Naive thymus-derived CD8-positive, alpha-beta T cell (primary cell): ENCODE results near the gene NME7. TPM values are rescaled to one million over a fixed set of nuclear protein-coding genes. Genes with fewer than 3 reads are reported as not detected.
"Not testable (repeated sequence)": the region's sequence is repeated elsewhere in the genome, so short reads cannot be mapped to it uniquely, and the experiment has no call there.

Source experiments
- ATAC-seq, 2 donors: fragments of 150-1000 bp; cut with Tn5 transposase in 1 of 2; sonication (Bioruptor Pico), chemical (Tn5 transposase) in 1 of 2; 1 replicate in 1 of 2; 2 replicates in 1 of 2; pipeline ENCODE4 v1.10.0; 2021; ENCODE audit warnings: mild to moderate bottlenecking in 2 of 2, moderate library complexity in 2 of 2
- POLR2A ChIA-PET: fragments of 350-600 bp; sonication (Branson Sonifier 250); formaldehyde crosslinking; loops from one replicate; lab custom pipeline; 2021; ENCODE audit warnings: antibody characterized with exemption; lab: Charles Lee
- DNase-seq, 10 donors: peaks; one replicate each; pipeline versions ENCODE4 v3.0.0 to v3.0.0-alpha.2; 2020 to 2022
- H3K27ac Mint-ChIP-seq, 10 donors: one replicate each; pipeline ENCODE4 v1.8.0; 2020 to 2022; ENCODE audit warnings: mild to moderate bottlenecking in 10 of 10, mixed read lengths in 10 of 10, moderate library complexity in 4 of 10, inconsistent platforms in 1 of 10
- H3K27me3 Mint-ChIP-seq, 5 donors: one replicate each; pipeline ENCODE4 v1.8.0; 2021 to 2022; ENCODE audit warnings: mixed read lengths in 5 of 5
- H3K36me3 Mint-ChIP-seq, 3 donors: one replicate each; pipeline ENCODE4 v1.8.0; 2020 to 2022; ENCODE audit warnings: mixed read lengths in 3 of 3, mild to moderate bottlenecking in 2 of 3, inconsistent platforms in 1 of 3
- H3K4me1 Mint-ChIP-seq, 4 donors: one replicate each; pipeline ENCODE4 v1.8.0; 2021 to 2022; ENCODE audit warnings: mixed read lengths in 4 of 4
- H3K4me3 Mint-ChIP-seq, 10 donors: one replicate each; pipeline ENCODE4 v1.8.0; 2020 to 2022; ENCODE audit warnings: mild to moderate bottlenecking in 10 of 10, mixed read lengths in 10 of 10, moderate library complexity in 6 of 10, inconsistent platforms in 1 of 10
- H3K9me3 Mint-ChIP-seq, 9 donors: one replicate each; pipeline ENCODE4 v1.8.0; 2020 to 2022; ENCODE audit warnings: mixed read lengths in 9 of 9, mild to moderate bottlenecking in 3 of 9, inconsistent platforms in 1 of 9, moderate library complexity in 1 of 9
- polyA plus RNA-seq, 3 donors: library from polyadenylated mRNA; unstranded; fragments of 300-500 nt; fragmentation: Illumina TruSeq; gene quantifications; one replicate each; pipeline ENCODE4 v1.2.3, GENCODE V29; 2021
- total RNA-seq, 8 experiments: library from RNA in 2 of 8; stranded (reverse) in 2 of 8; gene quantifications; one replicate each; pipeline ENCODE4 v1.2.3 and lab custom pipeline; 2021 to 2026

Gene NME7
- total and polyA plus RNA-seq, 5 experiments from 2014 or later = 13.2 to 29.9 (median 18.0) TPM

DNA sequence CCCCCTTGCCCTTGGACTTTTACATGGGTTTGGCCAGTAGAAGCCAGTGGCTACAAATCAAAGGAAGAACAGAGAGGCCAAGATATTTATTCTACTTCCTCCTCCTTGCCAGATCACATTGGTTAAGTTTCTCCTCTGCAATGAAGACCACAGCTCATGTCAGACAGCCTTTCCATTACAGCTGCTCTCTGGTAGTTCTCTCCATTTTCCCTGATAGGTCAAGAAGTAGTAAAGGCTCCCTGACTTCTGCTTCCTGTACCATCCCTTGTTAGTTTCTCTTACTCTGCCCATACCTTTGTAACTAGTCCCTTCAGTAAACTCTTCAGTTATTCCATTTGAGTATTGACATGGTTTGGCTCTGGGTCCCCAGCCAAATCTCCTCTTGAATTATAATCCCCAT is 27.8 kb downstream of the NME7 start:
- DNase-seq (no peak), ATAC-seq (no peak)
- Mint-ChIP-seq H3K27ac (peak overlapping the region in 4 of 10 donors; percentile 2 to 39 (median 8)), H3K4me3 (no peak overlapping the region), H3K9me3 (peaks cover 0 to 11% (median 5%) of the 10 kb centered on the region in 9 donors), H3K4me1 (peaks cover 5 to 30% (median 11%) of the 10 kb centered on the region in 4 donors), H3K36me3 (peaks cover 4 to 19% (median 15%) of the 10 kb centered on the region in 3 donors), H3K27me3 (no peaks in the 10 kb centered on the region)
- POLR2A ChIA-PET = no interaction called here

DNA sequence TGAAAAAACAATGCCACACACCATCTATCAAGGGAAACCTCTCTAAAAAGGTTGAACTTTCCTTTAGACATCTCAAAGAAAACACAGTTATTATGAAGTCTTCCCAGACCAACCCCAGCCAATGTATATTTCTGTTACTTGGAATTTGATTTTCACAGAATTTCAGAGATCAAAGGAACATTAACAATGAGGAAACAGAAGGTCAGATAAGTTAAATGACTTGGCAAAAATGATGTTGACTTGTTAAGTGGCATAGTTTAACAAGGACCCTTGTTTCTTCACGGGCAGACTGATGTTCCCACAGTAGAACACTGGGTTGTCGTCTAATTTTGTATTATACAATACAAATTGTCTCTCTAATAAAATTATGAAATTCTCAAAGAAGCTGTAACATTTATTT is 29.0 kb downstream of the NME7 start:
- Mint-ChIP-seq H3K27me3 (no peaks in the 10 kb centered on the region), H3K27ac (peak overlapping the region in 3 of 10 donors; percentile 15 to 70 (median 54)), H3K4me1 (peaks cover 10 to 40% (median 14%) of the 10 kb centered on the region in 4 donors), H3K36me3 (peaks cover 4 to 25% (median 15%) of the 10 kb centered on the region in 3 donors), H3K4me3 (no peak overlapping the region), H3K9me3 (peaks cover 0 to 22% (median 5%) of the 10 kb centered on the region in 9 donors)
- POLR2A ChIA-PET = no interaction called here
- ATAC-seq = no peak
- DNase-seq = no peak

DNA sequence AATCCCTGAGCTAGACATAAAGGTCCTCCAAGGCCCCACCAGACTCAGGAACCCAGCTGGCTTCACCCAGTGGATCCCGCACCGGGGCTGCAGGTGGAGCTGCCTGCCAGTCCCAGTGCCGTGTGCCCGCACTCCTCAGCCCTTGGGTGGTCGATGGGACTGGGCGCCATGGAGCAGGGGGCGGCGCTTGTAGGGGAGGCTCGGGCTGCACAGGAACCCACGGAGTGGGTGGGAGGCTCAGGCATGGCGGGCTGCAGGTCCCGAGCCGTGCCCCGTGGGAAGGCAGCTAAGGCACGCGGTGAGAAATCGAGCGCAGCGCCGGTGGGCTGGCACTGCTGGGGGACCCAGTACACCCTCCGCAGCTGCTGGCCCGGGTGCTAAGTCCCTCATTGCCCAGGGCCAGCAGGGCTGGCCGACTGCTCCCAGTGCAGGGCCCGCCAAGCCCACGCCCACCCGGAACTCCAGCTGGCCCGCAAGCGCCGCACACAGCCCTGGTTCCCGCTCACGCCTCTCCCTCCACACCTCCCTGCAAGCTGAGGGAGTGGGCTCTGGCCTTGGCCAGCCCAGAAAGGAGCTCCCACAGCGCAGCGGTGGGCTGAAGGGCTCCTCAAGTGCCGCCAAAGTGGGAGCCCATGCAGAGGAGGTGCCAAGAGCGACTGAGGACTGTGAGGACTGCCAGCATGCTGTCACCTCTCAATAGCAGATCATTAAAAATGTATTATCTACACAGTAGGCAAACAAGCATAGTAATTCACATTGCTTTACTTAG is 30.5 kb downstream of the NME7 start:
- H3K4me1 Mint-ChIP-seq = peaks cover 10 to 50% (median 15%) of the 10 kb centered on the region in 4 donors

DNA sequence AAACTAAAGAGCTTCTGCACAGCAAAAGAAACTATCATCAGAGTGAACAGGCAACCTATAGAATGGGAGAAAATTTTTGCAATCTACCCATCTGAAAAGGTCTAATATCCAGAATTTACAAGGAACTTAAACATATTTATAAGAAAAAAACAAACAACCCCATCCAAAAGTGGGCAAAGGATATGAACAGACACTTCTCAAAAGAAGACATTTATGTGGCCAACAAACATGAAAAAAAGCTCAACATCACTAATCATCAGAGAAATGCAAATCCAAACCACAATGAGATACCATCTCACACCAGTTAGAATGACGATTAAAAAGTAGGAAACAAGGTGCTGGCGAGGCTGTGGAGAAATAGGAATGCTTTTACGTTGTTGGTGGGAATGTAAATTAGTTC is 32.9 kb downstream of the NME7 start:
- DNase-seq, POLR2A ChIA-PET, H3K27me3 Mint-ChIP-seq, H3K4me3 Mint-ChIP-seq, H3K27ac Mint-ChIP-seq, ATAC-seq: not testable (repeated sequence)
- H3K9me3 Mint-ChIP-seq = peaks cover 0 to 51% (median 13%) of the 10 kb centered on the region in 9 donors
- peaks cover 14 to 41% (median 17%) of the 10 kb centered on the region in 3 donors for H3K36me3 Mint-ChIP-seq
- peaks cover 8 to 41% (median 12%) of the 10 kb centered on the region in 4 donors for H3K4me1 Mint-ChIP-seq

More for the DNA sequence above, 30.5 kb downstream of the NME7 start:
- H3K27me3 Mint-ChIP-seq, POLR2A ChIA-PET, H3K4me3 Mint-ChIP-seq, ATAC-seq, DNase-seq: not testable (repeated sequence)
- Mint-ChIP-seq H3K36me3 (peaks cover 9 to 29% (median 15%) of the 10 kb centered on the region in 3 donors), H3K27ac (peak overlapping the region in 1 of 10 donors; percentile 11), H3K9me3 (peaks cover 0 to 27% (median 7%) of the 10 kb centered on the region in 9 donors)

DNA sequence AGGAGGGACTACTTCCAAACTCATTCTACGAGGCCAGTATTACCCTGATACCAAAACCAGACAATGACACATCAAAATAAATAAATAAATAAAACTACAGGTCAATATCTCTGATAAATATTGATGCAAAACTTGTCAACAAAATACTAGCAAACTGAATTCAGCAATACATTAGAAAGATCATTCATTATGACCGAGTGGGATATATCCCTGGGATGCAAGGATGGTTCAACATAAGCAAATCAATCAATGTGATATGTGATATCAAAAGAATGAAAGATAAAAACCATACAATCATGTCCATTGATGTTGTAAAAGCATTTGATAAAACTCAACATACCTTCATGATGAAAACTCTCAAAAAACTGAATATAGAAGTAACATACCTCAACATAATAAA is 36.7 kb downstream of the NME7 start:
- peaks cover 0 to 59% (median 21%) of the 10 kb centered on the region in 9 donors for H3K9me3 Mint-ChIP-seq
- ATAC-seq (no peak), DNase-seq (no peak)
- H3K27ac Mint-ChIP-seq = no peak overlapping the region
- H3K36me3 Mint-ChIP-seq = peaks cover 20 to 49% (median 21%) of the 10 kb centered on the region in 3 donors
- H3K27me3 Mint-ChIP-seq = no peaks in the 10 kb centered on the region
- peak overlapping the region in 1 of 10 donors; percentile 59 for H3K4me3 Mint-ChIP-seq
- peaks cover 3 to 27% (median 18%) of the 10 kb centered on the region in 4 donors for H3K4me1 Mint-ChIP-seq
- POLR2A ChIA-PET = no interaction called here

DNA sequence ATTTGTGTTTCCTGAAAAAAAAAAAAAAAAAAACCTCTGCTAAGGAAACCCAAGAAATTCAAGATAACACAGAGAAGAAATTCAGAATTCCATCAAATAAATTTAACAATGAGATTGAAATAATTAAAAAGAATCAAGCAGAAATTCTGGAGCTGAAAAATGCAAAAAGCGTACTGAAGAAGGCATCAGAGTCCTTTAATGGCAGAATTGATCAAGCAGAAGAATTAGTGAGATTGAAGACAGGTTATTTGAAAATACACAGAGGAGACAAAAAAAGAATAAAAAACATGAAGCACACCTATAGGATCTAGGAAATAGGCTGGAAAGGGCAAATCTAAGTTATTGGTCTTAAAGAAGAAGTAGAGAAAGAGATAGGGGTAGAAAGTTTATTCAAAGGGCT is 38.2 kb downstream of the NME7 start:
- no peak overlapping the region for H3K27ac Mint-ChIP-seq
- no peaks in the 10 kb centered on the region for H3K27me3 Mint-ChIP-seq
- H3K4me3 Mint-ChIP-seq = no peak overlapping the region
- H3K4me1 Mint-ChIP-seq = peaks cover 3 to 24% (median 14%) of the 10 kb centered on the region in 4 donors
- POLR2A ChIA-PET = no interaction called here
- peaks cover 18 to 38% (median 21%) of the 10 kb centered on the region in 3 donors for H3K36me3 Mint-ChIP-seq
- DNase-seq = no peak
- H3K9me3 Mint-ChIP-seq = peaks cover 0 to 49% (median 16%) of the 10 kb centered on the region in 9 donors
- ATAC-seq = no peak

DNA sequence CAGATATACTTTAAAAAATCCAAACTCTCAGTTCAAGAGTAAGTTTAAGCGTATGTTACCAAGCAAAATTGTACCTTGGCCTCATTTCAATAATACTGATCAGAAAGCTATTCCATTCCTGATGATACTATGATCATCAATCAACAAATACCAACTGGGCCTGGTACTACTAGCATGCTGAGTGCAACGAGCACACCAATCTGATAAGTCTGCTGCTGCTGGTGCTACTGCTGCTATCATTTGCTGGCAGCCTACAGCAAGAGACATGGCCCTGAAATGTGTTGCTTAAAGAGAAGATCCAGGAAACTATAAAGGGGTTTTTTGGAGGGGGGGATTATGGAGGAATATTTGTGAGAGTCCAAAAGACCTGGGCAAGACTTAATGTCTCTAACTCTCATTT is 39.7 kb downstream of the NME7 start:
- no peaks in the 10 kb centered on the region for H3K27me3 Mint-ChIP-seq
- ATAC-seq (no peak), DNase-seq (no peak)
- H3K36me3 Mint-ChIP-seq = peaks cover 21 to 38% (median 27%) of the 10 kb centered on the region in 3 donors
- peaks cover 2 to 16% (median 7%) of the 10 kb centered on the region in 4 donors for H3K4me1 Mint-ChIP-seq
- H3K27ac Mint-ChIP-seq = no peak overlapping the region
- peaks cover 0 to 41% (median 16%) of the 10 kb centered on the region in 9 donors for H3K9me3 Mint-ChIP-seq
- H3K4me3 Mint-ChIP-seq = no peak overlapping the region
- POLR2A ChIA-PET = no interaction called here

DNA sequence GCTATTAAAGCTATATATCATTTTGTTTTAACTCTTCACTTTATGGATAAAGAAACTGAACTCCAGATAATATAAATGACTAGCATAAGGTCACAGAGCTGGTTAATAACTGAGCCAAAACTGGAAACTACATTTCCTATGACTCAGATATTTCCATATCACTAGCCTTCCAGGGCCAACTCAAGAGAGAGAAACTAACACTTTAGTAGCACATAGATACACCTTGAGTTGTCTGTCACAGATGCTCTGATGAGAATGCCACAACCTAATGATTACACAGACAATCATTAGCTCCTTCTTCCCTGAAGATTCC is 40.7 kb downstream of the NME7 start:
- POLR2A ChIA-PET = no interaction called here
- Mint-ChIP-seq H3K27ac (no peak overlapping the region), H3K36me3 (peaks cover 16 to 35% (median 29%) of the 10 kb centered on the region in 3 donors), H3K9me3 (peaks cover 0 to 34% (median 16%) of the 10 kb centered on the region in 9 donors), H3K4me3 (no peak overlapping the region), H3K4me1 (peaks cover 2 to 16% (median 6%) of the 10 kb centered on the region in 4 donors), H3K27me3 (no peaks in the 10 kb centered on the region)
- DNase-seq (no peak), ATAC-seq (no peak)

DNA sequence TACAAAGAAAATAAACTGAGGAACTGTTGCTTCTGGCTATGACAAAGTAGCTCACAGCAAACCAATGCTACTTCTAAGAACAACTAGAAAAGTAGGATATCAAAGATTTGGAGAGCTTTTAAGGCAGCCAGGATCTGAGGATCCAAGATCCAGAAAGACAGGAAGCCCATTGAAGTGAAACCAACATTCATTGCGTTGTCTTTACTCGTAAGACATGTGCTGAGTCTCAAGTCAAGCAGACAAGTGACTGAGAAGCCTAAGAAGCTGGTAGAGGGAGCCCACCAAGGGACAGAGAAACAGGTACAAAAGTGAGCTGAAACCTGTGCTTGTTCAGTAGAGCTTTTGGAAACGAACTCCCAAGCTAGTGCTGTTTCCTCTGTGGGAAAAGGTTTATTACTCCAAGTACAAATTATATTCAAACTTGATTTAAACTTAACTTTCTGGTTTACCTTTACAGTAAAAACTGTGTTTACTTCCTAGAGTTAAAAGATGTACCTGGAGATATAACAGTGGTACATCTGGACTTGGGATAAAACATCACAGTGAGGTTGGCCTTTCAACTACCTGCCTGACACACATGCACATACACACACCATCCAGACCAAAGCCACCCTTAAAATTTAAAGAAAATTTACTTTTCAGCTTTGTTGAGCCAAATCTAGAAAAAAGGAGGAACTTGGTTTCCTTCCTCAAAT is 41.2 kb downstream of the NME7 start:
- Mint-ChIP-seq H3K27ac (peak overlapping the region in 1 of 10 donors; percentile 12), H3K27me3 (no peaks in the 10 kb centered on the region), H3K4me3 (no peak overlapping the region), H3K9me3 (peaks cover 0 to 29% (median 16%) of the 10 kb centered on the region in 9 donors), H3K4me1 (peaks cover 2 to 16% (median 6%) of the 10 kb centered on the region in 4 donors), H3K36me3 (peaks cover 16 to 34% (median 29%) of the 10 kb centered on the region in 3 donors)
- POLR2A ChIA-PET = no interaction called here
- no peak for DNase-seq
- ATAC-seq = no peak

DNA sequence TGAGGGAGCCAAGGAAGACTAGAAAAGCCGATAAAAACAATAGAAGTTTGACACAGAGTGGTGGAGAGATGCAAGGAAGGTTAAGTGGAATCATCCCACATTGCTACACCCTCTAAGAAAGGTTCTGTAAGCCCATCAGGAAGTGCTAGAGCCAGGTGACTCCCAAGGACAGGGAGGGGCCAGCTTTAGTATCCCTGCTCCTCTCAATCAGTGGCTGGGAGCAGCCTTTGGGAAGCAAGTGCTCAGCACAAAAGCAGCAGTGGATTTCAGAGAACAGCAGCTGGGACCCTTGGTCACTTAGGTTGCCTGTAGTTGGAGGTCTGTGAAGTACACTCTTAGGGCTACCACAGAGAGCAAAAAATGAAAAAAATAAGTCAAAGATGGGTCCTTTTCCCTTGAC is 42.5 kb downstream of the NME7 start:
- Mint-ChIP-seq H3K4me3 (no peak overlapping the region), H3K9me3 (peaks cover 0 to 16% (median 12%) of the 10 kb centered on the region in 9 donors), H3K4me1 (peaks cover 2 to 16% (median 6%) of the 10 kb centered on the region in 4 donors), H3K27me3 (no peaks in the 10 kb centered on the region), H3K36me3 (peaks cover 15 to 29% (median 24%) of the 10 kb centered on the region in 3 donors), H3K27ac (no peak overlapping the region)
- DNase-seq (no peak), ATAC-seq (no peak)
- POLR2A ChIA-PET = no interaction called here

DNA sequence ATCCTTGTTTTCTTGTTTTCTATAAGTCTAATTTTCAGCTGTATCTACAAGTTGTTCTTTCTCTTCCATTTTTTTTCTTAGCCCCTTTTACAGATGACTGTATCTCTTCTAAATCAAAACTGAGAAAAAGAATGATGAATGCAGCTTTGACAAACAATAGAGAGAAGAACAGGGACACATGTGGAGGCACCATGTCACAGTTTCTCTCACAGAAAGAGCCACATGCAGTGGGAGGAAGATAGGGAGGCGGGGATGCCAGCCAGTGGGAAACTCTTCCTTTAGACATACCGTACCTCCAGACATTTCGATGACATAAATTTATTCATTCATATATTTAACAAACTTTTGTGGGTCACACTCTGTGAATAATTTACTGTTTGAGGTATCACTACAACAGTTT is 45.5 kb downstream of the NME7 start:
- Mint-ChIP-seq H3K27me3 (no peaks in the 10 kb centered on the region), H3K27ac (no peak overlapping the region), H3K4me1 (peaks cover 0 to 12% (median under 1%) of the 10 kb centered on the region in 4 donors), H3K36me3 (peaks cover 0 to 21% (median 12%) of the 10 kb centered on the region in 3 donors), H3K9me3 (no peaks in the 10 kb centered on the region), H3K4me3 (no peak overlapping the region)
- ATAC-seq (no peak), DNase-seq (no peak)
- POLR2A ChIA-PET = no interaction called here

DNA sequence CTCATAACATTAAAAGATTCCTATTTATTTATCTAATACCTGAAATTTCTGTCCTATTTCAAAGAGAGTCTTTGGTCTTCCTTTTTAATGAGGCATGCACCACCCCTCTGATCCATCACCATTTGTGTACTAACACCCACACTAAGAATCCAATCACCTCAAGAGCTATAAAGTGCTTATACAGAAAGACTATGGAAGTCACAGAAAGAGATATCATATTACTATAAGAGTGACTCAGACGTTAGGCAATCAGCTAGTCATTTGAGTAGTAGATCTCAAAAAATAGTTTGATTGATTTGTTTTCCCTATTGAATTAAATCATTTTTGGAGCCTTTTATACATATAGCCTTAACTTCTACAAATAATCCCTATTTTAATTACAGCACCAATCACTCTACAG is 46.1 kb downstream of the NME7 start:
- no peaks in the 10 kb centered on the region for H3K9me3 Mint-ChIP-seq
- H3K36me3 Mint-ChIP-seq = peaks cover 0 to 21% (median 15%) of the 10 kb centered on the region in 3 donors
- no peaks in the 10 kb centered on the region for H3K27me3 Mint-ChIP-seq
- no peak overlapping the region for H3K27ac Mint-ChIP-seq
- POLR2A ChIA-PET = no interaction called here
- no peak for ATAC-seq
- no peak for DNase-seq
- peaks cover 0 to 6% (median under 1%) of the 10 kb centered on the region in 4 donors for H3K4me1 Mint-ChIP-seq
- H3K4me3 Mint-ChIP-seq = no peak overlapping the region
